Measurements from ENCODE around the gene XPO6.
"Not testable (repeated sequence)": the region's sequence is repeated elsewhere in the genome, so short reads cannot be mapped to it uniquely, and the experiment has no call there.

Gene XPO6, protein sequence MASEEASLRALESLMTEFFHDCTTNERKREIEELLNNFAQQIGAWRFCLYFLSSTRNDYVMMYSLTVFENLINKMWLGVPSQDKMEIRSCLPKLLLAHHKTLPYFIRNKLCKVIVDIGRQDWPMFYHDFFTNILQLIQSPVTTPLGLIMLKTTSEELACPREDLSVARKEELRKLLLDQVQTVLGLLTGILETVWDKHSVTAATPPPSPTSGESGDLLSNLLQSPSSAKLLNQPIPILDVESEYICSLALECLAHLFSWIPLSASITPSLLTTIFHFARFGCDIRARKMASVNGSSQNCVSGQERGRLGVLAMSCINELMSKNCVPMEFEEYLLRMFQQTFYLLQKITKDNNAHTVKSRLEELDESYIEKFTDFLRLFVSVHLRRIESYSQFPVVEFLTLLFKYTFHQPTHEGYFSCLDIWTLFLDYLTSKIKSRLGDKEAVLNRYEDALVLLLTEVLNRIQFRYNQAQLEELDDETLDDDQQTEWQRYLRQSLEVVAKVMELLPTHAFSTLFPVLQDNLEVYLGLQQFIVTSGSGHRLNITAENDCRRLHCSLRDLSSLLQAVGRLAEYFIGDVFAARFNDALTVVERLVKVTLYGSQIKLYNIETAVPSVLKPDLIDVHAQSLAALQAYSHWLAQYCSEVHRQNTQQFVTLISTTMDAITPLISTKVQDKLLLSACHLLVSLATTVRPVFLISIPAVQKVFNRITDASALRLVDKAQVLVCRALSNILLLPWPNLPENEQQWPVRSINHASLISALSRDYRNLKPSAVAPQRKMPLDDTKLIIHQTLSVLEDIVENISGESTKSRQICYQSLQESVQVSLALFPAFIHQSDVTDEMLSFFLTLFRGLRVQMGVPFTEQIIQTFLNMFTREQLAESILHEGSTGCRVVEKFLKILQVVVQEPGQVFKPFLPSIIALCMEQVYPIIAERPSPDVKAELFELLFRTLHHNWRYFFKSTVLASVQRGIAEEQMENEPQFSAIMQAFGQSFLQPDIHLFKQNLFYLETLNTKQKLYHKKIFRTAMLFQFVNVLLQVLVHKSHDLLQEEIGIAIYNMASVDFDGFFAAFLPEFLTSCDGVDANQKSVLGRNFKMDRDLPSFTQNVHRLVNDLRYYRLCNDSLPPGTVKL

DNA sequence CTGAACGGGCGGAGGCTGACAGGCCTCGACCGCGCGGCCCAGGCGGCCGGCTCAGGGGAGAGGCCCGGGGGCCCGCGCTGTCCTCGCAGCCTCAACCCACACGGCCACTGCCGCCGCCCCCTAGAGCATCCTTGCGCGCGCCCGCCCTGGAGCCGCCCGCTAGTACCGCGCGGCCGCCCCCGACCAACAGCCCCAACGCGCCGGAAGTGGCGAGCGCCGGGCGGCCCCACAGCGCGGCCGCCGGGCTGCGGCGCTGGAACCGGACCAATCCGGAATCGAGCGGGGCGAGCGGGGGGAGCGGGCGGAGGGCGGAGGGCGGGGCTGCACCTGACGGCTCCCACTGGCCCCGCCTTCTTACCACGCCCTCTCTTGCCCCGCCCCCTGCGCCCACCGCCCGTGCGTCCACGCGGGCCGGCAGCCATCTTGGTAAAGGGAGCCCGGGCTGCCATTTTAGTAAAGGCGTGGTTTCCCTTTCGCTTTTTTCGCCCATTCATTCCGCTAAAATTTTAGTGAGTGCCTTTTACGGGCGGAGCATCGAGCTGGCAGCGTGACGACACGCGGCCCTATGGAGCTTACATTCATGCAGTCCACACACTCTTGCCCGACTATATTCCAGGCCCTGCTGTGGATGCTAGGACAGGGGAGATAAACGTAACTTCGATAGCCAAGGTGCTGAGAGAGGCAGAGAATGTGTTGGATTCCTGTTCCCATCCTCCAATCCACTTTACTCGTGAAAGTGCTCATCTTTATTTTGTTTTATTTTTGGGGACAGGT, at the start of gene XPO6:
Gene XPO6, minus strand, starts transcription at position 208 of the 774 bp plus-strand sequence. CDS start 597 bp downstream, outside the sequence.
- DNase-seq = peak; percentile 99

DNA sequence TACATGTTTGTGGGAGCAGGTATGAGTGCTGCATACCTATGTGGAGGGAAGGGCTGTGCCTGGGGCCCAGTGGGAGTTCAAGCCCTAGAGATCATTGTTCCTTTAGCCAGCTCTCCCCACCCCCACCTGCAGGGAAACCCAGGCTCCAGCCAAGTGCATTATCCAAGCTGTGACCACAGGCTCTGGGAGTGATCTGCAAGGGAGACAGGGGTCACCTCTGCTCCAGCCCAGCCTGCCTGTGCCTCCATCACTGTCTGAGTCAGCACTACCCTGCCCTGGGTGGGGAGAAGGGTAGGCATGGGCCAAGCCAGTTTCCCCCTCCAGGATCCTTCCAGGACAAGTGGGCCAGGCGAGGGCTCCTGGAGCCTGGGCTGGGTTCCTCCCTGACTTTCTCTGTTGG, 48.4 kb upstream of the XPO6 start:
- no peak for DNase-seq

DNA sequence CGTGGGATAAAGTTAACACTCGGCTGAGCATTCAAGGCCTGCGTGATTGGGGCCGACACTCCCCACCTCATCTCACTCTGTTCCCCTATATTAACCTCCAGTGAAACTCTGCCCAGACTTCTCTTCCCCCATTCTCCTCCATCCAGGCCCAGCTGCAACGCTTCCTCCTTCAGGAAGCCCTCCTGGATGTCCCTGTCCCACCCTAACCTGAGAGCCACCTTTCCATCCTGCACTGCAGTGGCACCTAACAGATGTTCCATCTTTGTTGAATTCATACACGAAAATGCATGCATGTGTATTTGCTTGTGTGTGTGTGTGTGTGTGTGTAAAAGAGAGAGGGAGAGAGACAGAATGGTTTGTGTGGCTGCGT, 48.0 kb upstream of the XPO6 start:
- no peak for DNase-seq

DNA sequence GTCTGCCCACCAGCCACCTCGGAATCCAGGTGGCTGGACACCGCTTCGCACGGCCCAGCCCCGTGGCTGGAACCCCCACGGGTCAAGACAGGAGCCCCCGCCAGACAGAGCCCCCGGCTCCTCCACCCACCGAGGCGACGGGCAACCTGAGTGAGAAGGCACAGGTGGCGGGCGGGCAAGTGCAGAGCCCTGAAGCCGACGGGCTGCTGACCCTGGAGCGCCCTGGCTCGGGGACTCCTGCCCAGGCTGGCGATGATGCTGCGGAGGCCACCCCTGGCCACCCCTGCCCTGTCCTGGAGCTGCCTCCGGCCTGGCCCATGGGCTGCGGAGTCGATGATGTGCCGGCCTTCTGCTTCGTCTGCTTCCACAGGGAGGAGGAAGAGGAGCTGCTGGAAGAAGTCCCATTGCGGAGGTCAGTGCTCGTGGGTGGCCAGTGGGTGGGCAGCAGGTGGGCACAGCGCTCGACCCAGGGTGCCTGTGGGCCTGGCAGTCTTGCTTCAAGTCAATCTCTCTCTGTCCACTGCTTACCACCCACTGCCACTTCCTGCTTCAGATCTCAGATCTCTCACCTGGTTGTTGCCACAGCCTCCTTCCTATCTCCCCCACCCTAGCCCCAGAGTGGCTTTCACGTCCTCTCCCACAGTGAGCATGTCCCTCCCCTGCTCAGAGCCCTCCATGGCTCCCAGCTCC, 47.5 kb upstream of the XPO6 start:
- no peak for DNase-seq

DNA sequence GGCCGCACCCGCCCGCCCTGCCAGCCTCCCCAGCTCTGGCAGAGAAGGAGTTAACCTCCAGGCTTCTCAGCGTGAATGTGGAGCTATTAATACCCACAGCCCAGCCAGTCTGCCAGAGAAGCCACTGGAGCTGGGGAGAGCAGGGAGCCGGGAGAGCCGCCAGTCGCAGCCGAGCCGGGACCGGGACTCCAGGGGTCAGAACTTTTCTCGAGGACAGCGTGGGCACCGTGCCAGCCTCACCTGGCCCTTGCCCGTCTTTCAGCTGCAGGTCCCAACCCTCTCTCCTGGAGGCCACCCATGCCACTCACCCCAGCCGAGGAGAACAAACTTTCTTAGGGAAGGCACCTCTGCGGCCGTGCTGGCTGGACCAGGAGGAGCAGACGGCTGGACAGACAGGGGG, 46.8 kb upstream of the XPO6 start:
- no peak for DNase-seq

DNA sequence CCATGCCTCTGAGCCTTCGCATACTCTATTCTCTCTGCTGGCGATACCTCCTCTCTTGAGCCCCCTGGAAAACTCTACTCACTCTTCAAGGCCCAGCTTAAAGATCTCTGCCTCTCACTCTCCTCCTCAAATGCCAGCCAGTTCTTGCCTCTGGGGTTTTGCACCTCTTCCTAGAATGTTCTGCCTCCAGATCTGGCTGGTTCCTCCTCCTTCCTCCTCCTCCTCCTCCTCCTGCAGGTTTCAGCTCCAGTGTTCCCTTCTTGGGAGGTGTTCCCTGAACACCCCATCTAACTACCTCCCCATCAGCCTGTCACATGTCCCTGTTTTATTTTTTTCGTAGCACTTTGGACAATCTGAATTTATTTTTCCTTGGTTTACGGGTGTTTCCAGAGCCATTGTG, 45.5 kb upstream of the XPO6 start:
- DNase-seq = no peak

DNA sequence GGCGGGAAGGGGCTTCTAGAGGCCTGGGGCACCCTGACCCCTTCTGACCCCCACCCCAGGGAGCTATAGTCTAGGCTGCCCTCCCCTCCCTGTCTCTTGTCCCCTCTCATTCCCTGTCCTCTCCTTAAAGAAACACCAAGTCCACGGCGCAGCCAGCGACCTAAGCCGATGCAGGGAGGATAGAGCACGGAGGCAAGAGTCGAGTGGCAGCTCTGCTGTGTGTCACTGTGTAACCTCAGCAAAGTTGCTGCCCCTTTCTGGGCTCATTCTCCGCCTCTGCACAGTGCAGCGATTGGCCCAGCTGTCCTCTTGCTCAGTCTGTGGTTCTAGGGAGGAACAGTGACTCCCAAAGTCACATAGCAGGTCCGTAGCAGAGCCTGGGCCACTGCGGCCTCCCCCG, 44.1 kb upstream of the XPO6 start:
- no peak for DNase-seq

DNA sequence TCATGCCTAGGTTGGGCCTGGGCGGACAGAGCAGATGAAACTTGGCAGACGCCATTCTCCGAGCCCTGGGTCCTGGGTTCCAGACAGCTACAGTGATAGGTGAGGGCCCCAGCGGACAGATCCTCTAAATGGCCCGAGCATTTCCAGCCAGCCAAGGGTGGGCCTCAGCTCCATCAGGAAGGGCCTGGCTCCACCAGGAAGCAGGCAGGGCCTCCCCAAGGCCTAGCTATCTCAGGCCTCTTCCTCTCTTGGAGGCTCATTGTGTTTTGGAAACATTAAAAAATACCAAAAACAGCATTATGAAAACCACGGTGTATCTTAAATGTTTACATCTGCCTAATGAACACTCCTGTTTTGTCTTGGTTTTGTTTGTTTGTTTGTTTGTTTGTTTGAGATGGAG, 42.4 kb upstream of the XPO6 start:
- DNase-seq = no peak

DNA sequence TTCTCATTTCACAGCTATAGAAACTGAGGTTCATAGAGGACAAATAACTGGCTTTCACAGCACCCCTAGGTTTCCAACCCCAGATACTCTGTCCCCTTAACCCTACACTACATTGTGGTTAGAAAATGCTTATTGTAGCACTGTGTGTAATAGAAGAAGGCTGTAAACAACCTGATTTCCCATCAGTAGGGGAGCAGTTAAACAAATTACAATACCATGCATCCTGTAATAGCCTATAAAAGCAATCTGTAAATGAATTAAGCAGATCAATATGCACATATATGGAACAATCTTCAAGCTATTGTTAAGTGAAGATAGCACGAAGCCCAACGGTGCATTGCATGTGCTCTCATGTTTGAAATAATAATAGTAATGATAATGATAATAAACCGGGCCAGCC, 39.2 kb upstream of the XPO6 start:
- DNase-seq = no peak

DNA sequence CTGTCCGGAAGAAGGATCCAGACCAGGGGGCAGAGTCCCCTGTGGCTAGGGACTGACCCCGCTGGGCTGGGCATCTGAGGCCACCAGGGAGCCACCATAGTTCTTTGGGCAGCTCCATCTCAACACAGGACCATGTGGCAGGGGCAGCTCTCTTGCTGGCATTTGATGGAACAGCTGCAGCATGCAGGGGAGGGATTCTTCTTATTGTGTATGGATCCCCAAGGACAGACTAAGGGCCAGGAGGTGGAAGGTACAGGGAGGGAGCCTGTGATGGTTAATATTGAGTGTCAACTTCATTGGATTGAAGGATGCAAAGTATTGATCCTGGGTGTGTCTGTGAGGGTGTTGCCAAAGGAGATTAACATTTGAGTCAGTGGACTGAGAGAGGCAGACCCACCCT, 37.7 kb upstream of the XPO6 start:
- DNase-seq = not testable (repeated sequence)

DNA sequence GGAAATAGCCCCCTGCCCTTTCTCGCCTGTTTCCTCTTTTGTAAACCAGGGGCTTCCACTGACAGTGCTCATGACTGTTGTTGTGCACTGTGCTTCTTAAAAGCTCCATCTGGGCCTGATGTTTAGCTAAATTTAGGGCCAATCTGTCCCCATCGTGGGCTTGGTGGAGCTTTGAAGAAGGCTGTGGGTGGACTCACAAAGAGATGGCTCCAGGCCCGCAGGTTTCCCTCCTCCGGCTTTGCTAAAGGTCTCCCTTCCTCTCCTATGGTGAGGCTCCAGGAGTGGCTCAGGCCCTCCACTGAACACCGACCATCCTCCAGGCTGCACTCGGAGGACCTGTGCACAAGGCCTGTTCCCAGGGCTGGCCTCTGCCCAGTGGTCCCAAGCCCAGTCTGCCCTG, 30.2 kb upstream of the XPO6 start:
- DNase-seq = no peak

DNA sequence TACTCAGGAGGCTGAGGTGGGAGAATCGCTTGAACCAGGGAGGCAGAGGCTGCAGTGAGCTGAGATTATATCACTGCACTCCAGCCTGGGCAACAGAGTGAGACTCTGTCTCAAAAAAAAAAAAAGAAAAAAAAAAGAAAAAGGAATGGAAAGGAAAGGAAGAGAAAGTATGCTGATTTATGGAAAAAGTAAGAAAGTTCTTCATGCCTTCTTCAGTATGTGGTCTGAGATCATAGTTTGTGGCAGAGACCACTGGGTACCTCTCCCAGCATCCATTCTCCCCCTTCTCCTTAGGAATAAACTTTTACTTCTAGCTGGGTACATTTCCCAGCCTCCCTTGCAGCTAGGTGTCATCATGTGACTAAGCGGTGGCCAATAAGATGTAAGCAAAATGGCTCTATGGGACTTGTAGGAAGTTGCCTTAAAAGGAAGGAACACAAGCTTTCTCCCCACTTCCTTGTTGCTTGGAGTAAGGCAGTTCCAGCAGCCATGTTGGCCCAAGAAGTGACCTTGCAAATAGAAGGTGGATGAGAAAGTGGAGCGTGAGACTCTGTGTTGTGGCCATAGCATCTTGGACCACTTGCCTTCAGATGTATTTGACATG, 26.1 kb upstream of the XPO6 start:
- DNase-seq = no peak

DNA sequence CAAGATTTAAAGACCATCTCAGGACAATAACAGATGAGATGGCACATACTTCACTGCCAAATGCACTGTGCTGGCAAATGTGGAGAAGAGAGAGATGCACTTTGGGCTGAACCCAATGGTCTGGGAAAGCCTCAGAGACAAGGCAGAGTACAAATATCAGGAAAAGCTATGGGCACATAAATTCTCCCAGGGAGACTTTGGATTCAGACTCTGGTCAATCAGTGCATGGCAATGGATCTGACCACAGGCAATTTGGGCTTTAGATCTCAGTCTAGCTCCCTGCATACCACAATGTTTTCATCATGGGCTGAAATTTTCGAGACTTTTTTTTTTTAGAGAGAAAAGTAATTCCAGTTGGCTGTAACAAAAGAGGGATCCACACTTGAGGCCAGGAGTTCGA, 20.0 kb upstream of the XPO6 start:
- DNase-seq = no peak

DNA sequence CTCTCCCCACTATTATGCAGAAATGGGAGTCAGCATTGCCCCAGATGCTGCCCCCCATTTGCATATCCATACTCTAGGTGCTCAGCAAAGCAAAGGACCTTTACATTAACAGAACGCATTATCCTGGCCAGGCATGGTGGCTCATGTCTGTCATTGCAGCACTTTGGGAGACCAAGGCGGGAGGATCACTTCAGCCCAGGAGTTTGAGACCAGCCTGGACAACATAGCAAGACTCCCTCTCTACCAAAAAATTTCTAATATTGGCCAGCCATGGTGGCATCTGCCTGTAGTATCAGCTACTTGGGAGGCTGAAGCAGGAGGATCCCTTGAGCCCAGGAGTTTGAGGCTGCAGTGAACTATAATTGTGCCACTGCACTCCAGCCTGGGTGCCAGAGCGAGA, 12.1 kb upstream of the XPO6 start:
- DNase-seq = not testable (repeated sequence)

DNA sequence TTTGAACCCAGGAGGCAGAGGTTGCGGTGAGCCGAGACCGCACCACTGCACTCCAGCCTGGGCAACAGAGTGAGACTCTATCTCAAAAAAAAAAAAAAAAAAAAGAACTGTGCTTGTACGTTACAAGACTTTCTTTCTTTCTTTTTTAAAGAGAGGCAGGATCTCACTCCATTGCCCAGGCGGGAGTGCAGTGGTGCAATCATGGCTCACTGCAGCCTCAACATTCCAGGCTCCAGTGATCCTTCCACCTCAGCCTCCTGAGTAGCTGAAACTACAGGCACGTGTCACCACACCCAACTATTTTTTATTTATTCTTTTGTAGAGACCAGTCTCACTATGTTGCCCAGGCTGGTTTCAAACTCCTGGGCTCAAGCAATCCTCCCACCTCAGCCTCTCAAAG, 8.0 kb upstream of the XPO6 start:
- DNase-seq = not testable (repeated sequence)

DNA sequence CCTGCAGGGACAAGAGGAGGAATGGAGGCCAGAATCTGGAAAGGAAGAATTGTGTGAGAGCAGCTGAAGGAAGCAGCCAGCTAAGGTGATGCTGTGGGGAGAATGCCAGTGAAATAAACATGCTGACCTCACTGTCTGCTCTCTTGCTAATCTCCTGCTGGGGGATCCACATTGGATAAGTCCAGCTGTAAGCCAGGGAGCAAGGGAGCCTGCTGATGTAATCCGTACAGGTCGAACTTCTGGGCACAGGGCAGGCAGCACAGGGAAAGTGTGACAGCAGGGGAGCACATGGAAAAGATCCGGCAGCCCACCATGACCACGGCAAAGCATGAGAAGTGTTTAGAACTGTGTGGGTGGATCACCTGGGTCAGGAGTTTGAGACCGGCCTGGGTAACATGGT, 7.5 kb upstream of the XPO6 start:
- DNase-seq = no peak

DNA sequence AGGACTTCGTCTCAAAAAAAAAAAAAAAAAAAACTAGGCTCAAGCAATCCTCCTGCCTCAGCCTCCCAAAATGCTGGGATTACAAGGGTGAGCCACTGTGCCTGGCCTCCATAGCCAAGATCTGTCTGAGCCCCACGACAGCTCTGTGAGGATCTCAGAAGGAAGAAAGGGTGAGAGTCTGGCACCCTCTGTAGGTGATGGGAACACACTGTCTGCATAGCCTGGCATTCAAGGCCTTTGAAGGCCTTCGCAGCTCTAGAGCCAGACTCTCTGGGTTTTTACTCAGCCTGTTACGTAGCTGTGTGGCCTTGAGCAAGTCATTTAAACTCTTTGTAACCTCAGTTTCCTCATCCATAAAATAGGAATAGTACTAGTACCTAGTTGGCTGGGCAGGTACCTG, 6.3 kb upstream of the XPO6 start:
- peak; percentile 71 for DNase-seq

DNA sequence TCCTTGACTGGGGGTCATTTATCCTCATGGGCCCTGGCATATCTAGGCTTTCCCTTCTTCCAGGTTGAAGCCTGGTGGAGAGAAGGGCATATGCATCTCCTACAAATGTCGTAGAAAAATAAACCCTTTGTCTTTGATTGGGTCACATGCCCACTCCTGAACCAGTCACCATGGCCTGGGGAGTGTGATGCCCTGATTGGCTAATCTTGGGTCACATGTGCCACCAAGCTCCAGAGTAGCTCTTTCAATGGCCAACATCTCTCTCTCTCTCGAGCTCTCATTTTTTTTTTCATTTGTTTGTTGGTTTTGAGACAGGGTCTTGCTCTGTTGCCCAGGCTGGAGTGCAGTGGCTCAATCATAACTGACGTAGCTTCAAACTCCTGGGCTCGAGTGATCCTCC, 5.6 kb upstream of the XPO6 start:
- DNase-seq = no peak

DNA sequence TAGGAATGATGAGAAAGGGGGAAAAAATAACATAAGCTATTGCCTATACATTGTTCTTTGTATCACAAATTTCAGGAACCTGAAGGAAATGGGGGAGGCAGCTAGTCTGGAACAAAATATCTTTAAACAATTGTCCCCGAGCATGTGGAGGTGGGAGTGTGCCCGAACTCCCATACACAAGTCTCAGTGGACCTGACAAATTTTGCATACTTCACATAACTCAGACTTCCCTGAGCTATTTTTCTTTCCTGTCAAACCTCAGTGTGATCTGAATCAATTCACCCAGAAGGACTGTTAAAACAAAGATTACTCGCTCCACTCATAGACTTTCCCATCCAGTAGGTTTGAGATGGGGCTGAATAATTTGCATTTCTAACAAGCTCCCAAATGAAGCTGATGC, 1.6 kb upstream of the XPO6 start:
- DNase-seq = no peak

DNA sequence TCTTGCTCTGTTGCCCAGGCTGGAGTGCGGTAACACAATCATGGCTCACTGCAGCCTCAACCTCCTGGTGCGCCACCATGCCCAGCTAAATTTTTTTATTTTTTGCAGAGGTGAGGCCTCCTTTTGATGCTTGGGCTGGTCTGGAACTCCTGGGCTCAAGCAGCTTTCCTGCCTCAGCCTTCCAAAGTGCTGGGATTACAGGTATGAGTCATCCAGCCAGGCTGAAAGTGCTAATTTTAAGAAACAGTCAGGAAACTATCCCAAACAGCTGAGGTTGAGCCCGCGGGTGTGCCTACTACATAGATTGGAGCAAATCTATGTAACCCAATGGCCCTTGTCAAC, 738 bp upstream of the XPO6 start:
- no peak for DNase-seq

DNA sequence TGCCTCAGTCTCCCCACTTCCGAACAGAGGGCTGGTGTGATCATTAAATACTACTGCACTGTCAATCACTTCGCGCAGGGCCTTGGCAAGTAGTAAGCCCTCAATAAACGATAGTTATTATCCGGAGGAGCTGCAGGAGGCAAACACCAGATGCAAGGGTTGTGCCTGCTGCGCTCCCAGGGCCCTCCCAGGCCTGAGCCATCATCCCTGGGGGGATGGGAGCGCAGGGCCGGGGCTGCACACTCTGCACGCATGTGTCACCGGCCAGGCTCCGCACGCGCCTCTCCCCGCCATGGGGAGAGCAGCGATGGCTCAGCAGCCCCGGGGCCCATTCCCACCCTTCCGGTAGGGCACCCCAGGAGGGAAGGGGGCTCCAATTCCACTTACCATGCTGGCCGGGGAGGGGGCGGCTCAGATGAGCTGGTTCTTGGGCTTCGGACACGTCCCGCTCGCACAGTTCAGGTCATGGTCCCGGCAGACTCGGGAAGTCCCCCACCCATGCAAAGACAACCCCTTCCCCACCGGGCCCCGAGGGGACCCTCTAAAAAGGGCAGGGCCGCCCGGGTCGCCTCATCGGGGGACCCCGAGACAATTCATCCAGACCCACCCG, 681 bp downstream of the XPO6 start:
- DNase-seq = peak; percentile 80

DNA sequence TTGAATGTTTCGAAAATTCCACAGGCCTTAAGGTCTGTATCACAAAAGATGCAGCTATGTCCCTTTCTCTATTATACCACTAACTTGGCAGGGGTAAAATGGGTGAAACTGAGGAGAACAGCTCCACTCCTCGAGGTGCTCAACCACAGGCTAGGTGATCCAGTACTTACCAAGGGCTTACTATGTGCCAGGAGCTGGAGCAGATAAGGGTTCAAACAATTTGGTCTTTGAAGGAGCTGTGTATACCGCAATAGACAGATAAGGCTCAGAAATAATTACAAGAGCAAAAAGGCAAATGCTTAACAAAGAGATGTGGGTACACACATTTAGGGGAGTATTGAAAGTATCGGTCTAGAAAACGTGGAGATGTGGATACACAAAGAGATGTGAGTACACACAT, 1.5 kb downstream of the XPO6 start:
- no peak for DNase-seq

All from stimulated activated CD4-positive, alpha-beta T cell treated with anti-CD3 and anti-CD28 coated beads, Interleukin-4, amount 100 ng/mL, for 24 hours (primary cell).